IMR-90 (cell line): ENCODE data around the gene OLFM3.

Experiments used
- BHLHE40 ChIP-seq: fragments of 150-350 bp; IDR thresholded peaks from 2 replicates; pipeline ENCODE4 v1.6.1; 2016; ENCODE audit warnings: mild to moderate bottlenecking, low read depth, low read length
- CEBPB ChIP-seq: IDR thresholded peaks from 2 replicates; pipeline ENCODE4 v1.6.1; 2012; ENCODE audit warnings: low read depth, low read length, improper control_type of control experiment
- FOS ChIP-seq: fragments of 150-350 bp; IDR thresholded peaks from 2 replicates; pipeline ENCODE4 v1.6.1; 2016; ENCODE audit warnings: low read depth, low read length
- MAFK ChIP-seq: IDR thresholded peaks from 2 replicates; pipeline ENCODE4 v1.6.1; 2012; ENCODE audit warnings: low read depth, low read length, improper control_type of control experiment
- MAZ ChIP-seq: IDR thresholded peaks from 2 replicates; pipeline ENCODE4 v1.6.1; 2012; ENCODE audit warnings: low read depth, mild to moderate bottlenecking, low read length, improper control_type of control experiment, moderate library complexity, borderline replicate concordance
- POLR2A ChIP-seq: IDR thresholded peaks from 2 replicates; pipeline ENCODE4 v1.6.1; 2012; ENCODE audit warnings: mild to moderate bottlenecking, low read depth, low read length
- RAD21 ChIP-seq: IDR thresholded peaks from 2 replicates; pipeline ENCODE4 v1.6.1; 2012; ENCODE audit warnings: low read length, improper control_type of control experiment
- RCOR1 ChIP-seq: IDR thresholded peaks from 2 replicates; pipeline ENCODE4 v1.6.1; 2012; ENCODE audit warnings: mild to moderate bottlenecking, low read length, improper control_type of control experiment; ENCODE audit not compliant: insufficient replicate concordance
- RFX5 ChIP-seq: IDR thresholded peaks from 2 replicates; pipeline ENCODE4 v1.8.0; 2012; ENCODE audit warnings: low read depth, mild to moderate bottlenecking, low read length, moderate library complexity
- SMC3 ChIP-seq: fragments of 150-350 bp; IDR thresholded peaks from 2 replicates; pipeline ENCODE4 v1.6.1; 2016; ENCODE audit warnings: low read depth, mild to moderate bottlenecking, antibody characterized with exemption, low read length, moderate library complexity
- TF ChIP-seq, protein P1 (sequence below): conservative IDR thresholded peaks from 2 replicates; pipeline ENCODE4 v1.5.1; 2012; ENCODE audit warnings: mild to moderate bottlenecking, low read depth, low read length, improper control_type of control experiment
- TF ChIP-seq, protein P2 (sequence below): fragments of 150-350 bp; IDR thresholded peaks from 2 replicates; pipeline ENCODE4 v1.6.1; 2017; ENCODE audit warnings: mild to moderate bottlenecking, antibody characterized with exemption, low read length, low read depth

DNA sequence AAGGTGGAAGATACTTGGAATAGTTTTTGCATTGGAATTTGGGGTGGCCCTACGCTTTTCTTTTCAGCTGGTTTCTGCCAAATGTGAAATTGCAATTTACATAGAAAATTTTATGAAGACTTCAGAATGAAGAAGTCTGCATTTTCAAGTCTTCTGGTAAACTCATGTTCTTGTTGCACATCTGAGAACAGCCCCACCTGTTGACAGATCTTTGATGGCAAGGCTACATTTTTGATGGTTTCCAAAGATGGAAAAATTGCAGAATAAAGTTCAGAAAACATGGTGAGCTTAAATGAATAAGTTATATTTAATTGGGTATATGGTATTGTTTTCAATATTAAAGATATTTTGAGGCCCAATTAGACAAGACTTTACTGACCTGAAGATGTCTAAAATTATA, 25.4 kb downstream of the OLFM3 start:
- no peak for TF ChIP-seq RCOR1
- TF ChIP-seq, protein P1, sequence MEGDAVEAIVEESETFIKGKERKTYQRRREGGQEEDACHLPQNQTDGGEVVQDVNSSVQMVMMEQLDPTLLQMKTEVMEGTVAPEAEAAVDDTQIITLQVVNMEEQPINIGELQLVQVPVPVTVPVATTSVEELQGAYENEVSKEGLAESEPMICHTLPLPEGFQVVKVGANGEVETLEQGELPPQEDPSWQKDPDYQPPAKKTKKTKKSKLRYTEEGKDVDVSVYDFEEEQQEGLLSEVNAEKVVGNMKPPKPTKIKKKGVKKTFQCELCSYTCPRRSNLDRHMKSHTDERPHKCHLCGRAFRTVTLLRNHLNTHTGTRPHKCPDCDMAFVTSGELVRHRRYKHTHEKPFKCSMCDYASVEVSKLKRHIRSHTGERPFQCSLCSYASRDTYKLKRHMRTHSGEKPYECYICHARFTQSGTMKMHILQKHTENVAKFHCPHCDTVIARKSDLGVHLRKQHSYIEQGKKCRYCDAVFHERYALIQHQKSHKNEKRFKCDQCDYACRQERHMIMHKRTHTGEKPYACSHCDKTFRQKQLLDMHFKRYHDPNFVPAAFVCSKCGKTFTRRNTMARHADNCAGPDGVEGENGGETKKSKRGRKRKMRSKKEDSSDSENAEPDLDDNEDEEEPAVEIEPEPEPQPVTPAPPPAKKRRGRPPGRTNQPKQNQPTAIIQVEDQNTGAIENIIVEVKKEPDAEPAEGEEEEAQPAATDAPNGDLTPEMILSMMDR = no peak
- TF ChIP-seq, protein P2, sequence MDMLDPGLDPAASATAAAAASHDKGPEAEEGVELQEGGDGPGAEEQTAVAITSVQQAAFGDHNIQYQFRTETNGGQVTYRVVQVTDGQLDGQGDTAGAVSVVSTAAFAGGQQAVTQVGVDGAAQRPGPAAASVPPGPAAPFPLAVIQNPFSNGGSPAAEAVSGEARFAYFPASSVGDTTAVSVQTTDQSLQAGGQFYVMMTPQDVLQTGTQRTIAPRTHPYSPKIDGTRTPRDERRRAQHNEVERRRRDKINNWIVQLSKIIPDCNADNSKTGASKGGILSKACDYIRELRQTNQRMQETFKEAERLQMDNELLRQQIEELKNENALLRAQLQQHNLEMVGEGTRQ = no peak
- no peak for TF ChIP-seq POLR2A
- no peak for TF ChIP-seq CEBPB
- TF ChIP-seq BHLHE40 = no peak
- no peak for TF ChIP-seq RAD21
- no peak for TF ChIP-seq FOS
- no peak for TF ChIP-seq MAFK
- no peak for TF ChIP-seq MAZ
- TF ChIP-seq SMC3 = no peak
- no peak for TF ChIP-seq RFX5
